HepG2 (cell line): ENCODE results near the gene RIPOR1. TPM values are rescaled to one million over a fixed set of nuclear protein-coding genes. Genes with fewer than 3 reads are reported as not detected.

Experiments used
- ATAC-seq: fragments of 200-7000 bp; cut with Tn5 transposase; 3 replicates; pipeline ENCODE4 v1.9.1; 2020; ENCODE audit warnings: mild to moderate bottlenecking, moderate library complexity
- BruUV-seq: library from RNA; stranded (reverse); fragments of 400-500 nt; replicated peaks from 2 replicates; lab custom pipeline; 2021; lab: Mats Ljungman, UMichigan
- CTCF ChIA-PET: fragments of 300-600 bp; formaldehyde crosslinking; extraction: SDS; loops from one replicate; lab custom pipeline; 2021; ENCODE audit warnings: low total read pairs, inconsistent platforms, low intra/inter-chr PET ratio; lab: Yijun Ruan, JAX
- POLR2A ChIA-PET: fragments of 350-600 bp; sonication (Branson Sonifier 250); formaldehyde crosslinking; loops from one replicate; lab custom pipeline; 2020; ENCODE audit warnings: antibody characterized with exemption, inconsistent platforms; lab: Yijun Ruan, JAX
- DNase-seq: peaks from one replicate; pipeline ENCODE4 v3.0.0-alpha.2; 2015; ENCODE audit warnings: low spot score
- FAIRE-seq: peaks from 3 replicates; lab custom pipeline; 2011; peaks lifted over from hg19 to GRCh38; lab: Jason Lieb, UNC
- H2AFZ ChIP-seq: one replicate; pipeline ENCODE4 v1.6.1; 2011; ENCODE audit warnings: low read length, inconsistent platforms
- H3K27ac ChIP-seq: fragments of 300-600 bp; 3 replicates; pipeline ENCODE4 v1.8.0; 2011; ENCODE audit warnings: mixed run types, mild to moderate bottlenecking, mixed read lengths, low read length, inconsistent platforms; ENCODE audit not compliant: insufficient read depth; ENCODE audit errors: extremely low read length
- H3K27me3 ChIP-seq, 2 experiments: fragments of 200-600 bp in 1 of 2; 2 replicates in 1 of 2; 3 replicates in 1 of 2; pipeline versions ENCODE4 v1.6.0 to v1.8.0; 2011; ENCODE audit warnings: low read length in 2 of 2, mild to moderate bottlenecking in 2 of 2, moderate library complexity in 2 of 2, inconsistent platforms in 1 of 2; ENCODE audit not compliant: insufficient read depth in 2 of 2, control insufficient read depth in 1 of 2
- H3K36me3 ChIP-seq, 2 experiments: fragments of 200-600 bp in 1 of 2; replicated peaks in 1 of 2; 2 replicates in 1 of 2; 3 replicates in 1 of 2; pipeline versions ENCODE4 v1.5.1 to v1.8.0; 2011; ENCODE audit warnings: low read length in 2 of 2, inconsistent platforms in 1 of 2; ENCODE audit not compliant: insufficient read depth in 2 of 2, control insufficient read depth in 1 of 2
- H3K4me1 ChIP-seq: 2 replicates; pipeline ENCODE4 v1.5.1; 2012; ENCODE audit warnings: low read length, inconsistent platforms; ENCODE audit not compliant: insufficient read depth
- H3K4me2 ChIP-seq: 2 replicates; pipeline ENCODE4 v1.6.0; 2011; ENCODE audit warnings: low read depth, low read length, inconsistent platforms
- H3K4me3 ChIP-seq, 3 experiments: fragments of 200-600 bp in 1 of 3; sonication (generic), shearing (Covaris generic) in 1 of 3; replicated peaks in 1 of 3; 2 replicates each; pipeline ENCODE4 v1.5.1; 2011 to 2016; ENCODE audit warnings: low read length in 3 of 3, inconsistent platforms in 2 of 3, low read depth in 2 of 3, mild to moderate bottlenecking in 2 of 3, control low read depth in 1 of 3, mixed read lengths in 1 of 3; ENCODE audit not compliant: insufficient read depth in 1 of 3
- H3K79me2 ChIP-seq: one replicate; pipeline ENCODE4 v1.6.1; 2011; ENCODE audit warnings: low read length, inconsistent platforms; ENCODE audit not compliant: insufficient read depth
- H3K9ac ChIP-seq: 2 replicates; pipeline ENCODE4 v1.6.0; 2011; ENCODE audit warnings: mild to moderate bottlenecking, low read depth, low read length, inconsistent platforms; ENCODE audit not compliant: insufficient read depth
- H3K9me3 ChIP-seq: 2 replicates; pipeline ENCODE4 v1.5.1; 2012; ENCODE audit warnings: mild to moderate bottlenecking, low read length
- H4K20me1 ChIP-seq: 2 replicates; pipeline ENCODE4 v1.6.0; 2011; ENCODE audit warnings: inconsistent platforms, mild to moderate bottlenecking, low read length, moderate library complexity; ENCODE audit not compliant: insufficient read depth
- BCL6 ChIP-seq: IDR thresholded peaks from 2 replicates; pipeline ENCODE4 v1.6.1; 2016; ENCODE audit warnings: missing genetic modification reagents, missing compliant biosample characterization
- BHLHE40 ChIP-seq: IDR thresholded peaks from 2 replicates; pipeline ENCODE4 v1.6.1; 2011; ENCODE audit warnings: low read length, improper control_type of control experiment
- CBX1 ChIP-seq: IDR thresholded peaks from one replicate; pipeline ENCODE4 v1.6.1; 2016; ENCODE audit warnings: antibody characterized with exemption, low read depth
- HHEX ChIP-seq: IDR thresholded peaks from 2 replicates; pipeline ENCODE4 v1.6.1; 2016; ENCODE audit warnings: control low read depth
- HNRNPL ChIP-seq: fragments of 200-400 bp; formaldehyde crosslinking; IDR thresholded peaks from 2 replicates; pipeline ENCODE4 v1.6.1; 2017; ENCODE audit warnings: mild to moderate bottlenecking, low read depth, low read length
- MYC ChIP-seq: sonication (generic); formaldehyde crosslinking; IDR thresholded peaks from 2 replicates; pipeline ENCODE4 v1.9.0; 2021; ENCODE audit warnings: missing genetic modification reagents, borderline replicate concordance
- PHF20 ChIP-seq: sonication (generic); formaldehyde crosslinking; IDR thresholded peaks from 2 replicates; pipeline ENCODE4 v1.5.0; 2020; ENCODE audit warnings: mild to moderate bottlenecking, missing genetic modification reagents
- SMARCE1 ChIP-seq: fragments of 450-650 bp; IDR thresholded peaks from 2 replicates; pipeline ENCODE4 v1.6.1; 2017; ENCODE audit warnings: borderline replicate concordance
- SRSF1 ChIP-seq: fragments of 200-400 bp; formaldehyde crosslinking; optimal IDR thresholded peaks from 2 replicates; pipeline ENCODE3; 2017; ENCODE audit warnings: mild to moderate bottlenecking, low read depth, low read length, moderate library complexity
- SRY ChIP-seq: sonication (generic); formaldehyde crosslinking; IDR thresholded peaks from 2 replicates; pipeline ENCODE4 v1.8.0; 2022; ENCODE audit warnings: mild to moderate bottlenecking, missing genetic modification reagents
- YY1 ChIP-seq: IDR thresholded peaks from 2 replicates; pipeline ENCODE4 v1.6.1; 2011; ENCODE audit warnings: low read length, low read depth, moderate library complexity, mild to moderate bottlenecking; ENCODE audit not compliant: insufficient read depth, insufficient replicate concordance
- ZEB1 ChIP-seq: IDR thresholded peaks from 2 replicates; pipeline ENCODE4 v1.6.1; 2012; ENCODE audit warnings: mild to moderate bottlenecking, low read depth, inconsistent platforms; ENCODE audit not compliant: insufficient replicate concordance
- ZNF251 ChIP-seq: sonication (generic); formaldehyde crosslinking; IDR thresholded peaks from 2 replicates; pipeline ENCODE4 v1.9.0; 2021; ENCODE audit warnings: mild to moderate bottlenecking, missing genetic modification reagents
- ZNF263 ChIP-seq: sonication (generic); formaldehyde crosslinking; IDR thresholded peaks from 2 replicates; pipeline ENCODE4 v1.4.0; 2020; ENCODE audit warnings: missing genetic modification reagents
- ZNF629 ChIP-seq: sonication (generic); formaldehyde crosslinking; conservative IDR thresholded peaks from 2 replicates; pipeline ENCODE4 v1.5.0; 2020; ENCODE audit warnings: missing genetic modification reagents
- WGBS: methylation state at CpG from one replicate; pipeline ENCODE4 v1.1.6; 2017; ENCODE audit warnings: low lambda C conversion rate; 5-methylcytosine and 5-hydroxymethylcytosine counted together
- in situ Hi-C: cut with HindIII; loops from 2 replicates; pipeline ENCODE4 v1.10.0; 2017; ENCODE audit warnings: low pct_unique_long_range_greater_than_20kb; ENCODE audit not compliant: extremely low pct_ligation_motif_present
- intact Hi-C: fragments of 100-400 bp; cut with micrococcal nuclease; formaldehyde crosslinking; loops from one replicate; pipeline ENCODE4 v1.10.0; 2022; ENCODE audit not compliant: unreplicated experiment
- polyA plus RNA-seq, 8 experiments: library from polyadenylated mRNA; depleted of rRNA in 3 of 8; stranded (reverse) in 7 of 8; unstranded in 1 of 8; fragments of >200 nt; fragmentation: Illumina TruSeq in 4 of 8; extraction: Trizol in 4 of 8; gene quantifications; 2 replicates each; pipeline versions ENCODE4 v1.2.1 to v1.2.3, GENCODE V29; 2011 to 2016; ENCODE audit warnings: low read depth in 4 of 8, missing spikeins in 1 of 8, mixed read lengths in 1 of 8; ENCODE audit not compliant: insufficient read depth in 1 of 8
- total RNA-seq, 5 experiments: library from RNA; depleted of rRNA; stranded (reverse); fragments of >200 nt; fragmentation: Illumina TruSeq; extraction: Trizol; gene quantifications; 2 replicates each; pipeline ENCODE4 v1.2.3, GENCODE V29; 2016; ENCODE audit warnings: low read depth in 1 of 5
- TF ChIP-seq, protein P1 (sequence below): sonication (generic); formaldehyde crosslinking; IDR thresholded peaks from 2 replicates; pipeline ENCODE4 v1.9.0; 2022; ENCODE audit warnings: missing genetic modification reagents, mild to moderate bottlenecking, borderline replicate concordance
- TF ChIP-seq, protein P2 (sequence below): sonication (generic); formaldehyde crosslinking; IDR thresholded peaks from 2 replicates; pipeline ENCODE4 v1.4.0; 2020; ENCODE audit warnings: missing genetic modification reagents; ENCODE audit errors: not compliant biosample characterization
- TF ChIP-seq, protein P3 (sequence below), 2 experiments: sonication (generic) in 1 of 2; formaldehyde crosslinking in 1 of 2; IDR thresholded peaks; 2 replicates each; pipeline versions ENCODE4 v1.4.0 to v1.6.1; 2018 to 2020; ENCODE audit warnings: missing genetic modification reagents in 2 of 2, borderline replicate concordance in 1 of 2, low read depth in 1 of 2, mild to moderate bottlenecking in 1 of 2, missing biosample characterization in 1 of 2

RIPOR1 gene
- total and polyA plus RNA-seq, 2 of the 13 experiments (the other 11 are each of a cell fraction or from before 2014, with no cell fraction given): 4.6 to 8.1 TPM

DNA sequence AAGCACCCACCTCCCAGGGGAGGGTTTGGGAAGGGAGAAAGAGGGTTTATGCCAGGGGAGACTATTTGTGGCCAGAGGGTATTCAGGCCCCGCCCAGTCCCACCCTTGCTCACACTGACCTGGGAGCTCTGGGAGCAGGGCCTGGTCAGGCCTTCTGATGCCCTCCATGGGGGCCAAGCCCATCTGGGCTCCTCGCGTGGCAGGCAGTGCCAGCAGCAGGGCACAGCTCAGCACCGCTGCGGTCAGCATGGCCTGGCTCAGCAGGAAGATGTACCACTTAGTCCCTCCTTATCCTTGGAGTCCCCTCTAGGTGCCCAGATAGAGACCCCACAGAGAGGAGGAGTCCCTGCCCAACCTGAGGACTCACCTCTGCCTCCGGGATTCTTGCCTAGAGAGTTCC, 45.5 kb upstream of the RIPOR1 start, which contains the start of gene AGRP (continued):
- TF ChIP-seq, protein P1, sequence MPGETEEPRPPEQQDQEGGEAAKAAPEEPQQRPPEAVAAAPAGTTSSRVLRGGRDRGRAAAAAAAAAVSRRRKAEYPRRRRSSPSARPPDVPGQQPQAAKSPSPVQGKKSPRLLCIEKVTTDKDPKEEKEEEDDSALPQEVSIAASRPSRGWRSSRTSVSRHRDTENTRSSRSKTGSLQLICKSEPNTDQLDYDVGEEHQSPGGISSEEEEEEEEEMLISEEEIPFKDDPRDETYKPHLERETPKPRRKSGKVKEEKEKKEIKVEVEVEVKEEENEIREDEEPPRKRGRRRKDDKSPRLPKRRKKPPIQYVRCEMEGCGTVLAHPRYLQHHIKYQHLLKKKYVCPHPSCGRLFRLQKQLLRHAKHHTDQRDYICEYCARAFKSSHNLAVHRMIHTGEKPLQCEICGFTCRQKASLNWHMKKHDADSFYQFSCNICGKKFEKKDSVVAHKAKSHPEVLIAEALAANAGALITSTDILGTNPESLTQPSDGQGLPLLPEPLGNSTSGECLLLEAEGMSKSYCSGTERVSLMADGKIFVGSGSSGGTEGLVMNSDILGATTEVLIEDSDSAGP (CRISPR knock-in tag): 0 out of 2 replicates have a peak, but pooled peaks have one; percentile 20
- 0 out of 2 replicates have a peak, but pooled peaks have one; percentile 32 for TF ChIP-seq ZNF263 (CRISPR knock-in tag)
- 0 out of 2 replicates have a peak, but pooled peaks have one; percentile 4 for TF ChIP-seq HNRNPL

DNA sequence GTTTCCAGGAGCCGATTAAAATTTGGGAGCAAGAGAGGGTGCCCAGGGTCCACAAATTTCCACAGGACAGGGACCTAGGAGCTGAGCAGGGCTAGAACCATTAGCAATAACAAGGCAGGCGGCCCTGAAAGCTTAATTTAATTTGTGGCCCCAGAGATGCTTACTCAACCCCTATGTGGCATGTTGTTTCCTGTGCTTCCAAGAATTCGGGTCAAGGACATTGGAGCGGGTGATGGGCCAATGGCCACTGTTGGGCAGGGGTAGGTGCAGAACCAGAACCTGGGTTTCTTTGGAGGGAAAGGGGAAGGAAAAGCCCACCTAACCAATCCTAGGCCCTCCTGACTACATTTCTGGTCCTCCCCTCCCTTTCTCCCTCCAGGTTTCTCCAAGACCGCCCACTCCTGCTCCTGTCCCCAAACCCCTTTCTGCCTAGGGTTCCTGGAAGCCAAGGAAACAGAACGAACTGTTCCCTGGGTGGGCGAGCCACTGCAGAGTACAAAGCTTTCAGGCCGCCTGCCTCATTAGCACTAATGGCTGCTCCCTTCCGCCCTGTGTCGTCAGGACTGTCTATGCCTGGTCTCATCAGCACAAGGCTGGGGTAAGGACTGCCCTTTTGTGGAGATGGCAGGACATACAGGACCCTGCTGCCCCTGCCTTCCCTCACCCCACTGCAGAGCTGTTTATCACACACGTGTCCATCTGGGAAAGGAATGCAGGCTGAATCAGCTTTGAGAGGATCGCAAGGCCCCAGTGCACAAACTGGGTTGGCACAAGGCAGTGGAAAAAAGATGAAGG, 44.7 kb upstream of the RIPOR1 start:
- H2AFZ ChIP-seq: no peak overlapping the region
- ATAC-seq: no peak
- ChIA-PET CTCF (no interaction called here), POLR2A (no interaction called here)
- H3K27me3 ChIP-seq: no peaks in the 10 kb centered on the region; a peak in 1 of 5 replicates
- H3K9me3 ChIP-seq: no peaks in the 10 kb centered on the region
- H3K4me3 ChIP-seq: no peak overlapping the region; a peak in 1 of 6 replicates
- H3K4me2 ChIP-seq: peak overlapping the region; percentile 98
- peaks cover 49% of the 10 kb centered on the region for H3K4me1 ChIP-seq
- H3K27ac ChIP-seq: peak overlapping the region; percentile 39
- no peak for DNase-seq
- in situ Hi-C loops: loop anchor here (5.0 kb wide), 1 partner anchor 33 kb away; no protein-coding TSS in a partner anchor
- H3K9ac ChIP-seq: no peak overlapping the region
- no peaks in the 10 kb centered on the region for H4K20me1 ChIP-seq
- H3K79me2 ChIP-seq: peaks cover 23% of the 10 kb centered on the region
- BruUV-seq: no TSS peak
- no peaks in the 10 kb centered on the region; a peak in 1 of 5 replicates for H3K36me3 ChIP-seq
- intact Hi-C loops: loop anchor here (5.0 kb wide), 1 partner anchor 57 kb away; no protein-coding TSS in a partner anchor
- 94% methylated on average over 12 of the region's 12 CpGs for WGBS
- FAIRE-seq: no peak
- TF ChIP-seq SRSF1 (no peak), HHEX (CRISPR knock-in tag) (no peak), YY1 (peak; percentile 15), MYC (0 out of 2 replicates have a peak, but pooled peaks have one; percentile 3), SRY (no peak), BCL6 (CRISPR knock-in tag) (peak; percentile 32; the same call in 1 of the 2 replicates), CBX1 (no peak), ZNF251 (CRISPR knock-in tag) (no peak), ZEB1 (no peak), BHLHE40 (no peak), ZNF629 (CRISPR knock-in tag) (no peak), PHF20 (CRISPR knock-in tag) (no peak), SMARCE1 (no peak)
- TF ChIP-seq, protein P2, sequence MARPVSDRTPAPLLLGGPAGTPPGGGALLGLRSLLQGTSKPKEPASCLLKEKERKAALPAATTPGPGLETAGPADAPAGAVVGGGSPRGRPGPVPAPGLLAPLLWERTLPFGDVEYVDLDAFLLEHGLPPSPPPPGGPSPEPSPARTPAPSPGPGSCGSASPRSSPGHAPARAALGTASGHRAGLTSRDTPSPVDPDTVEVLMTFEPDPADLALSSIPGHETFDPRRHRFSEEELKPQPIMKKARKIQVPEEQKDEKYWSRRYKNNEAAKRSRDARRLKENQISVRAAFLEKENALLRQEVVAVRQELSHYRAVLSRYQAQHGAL (CRISPR knock-in tag): no peak
- TF ChIP-seq, protein P3, sequence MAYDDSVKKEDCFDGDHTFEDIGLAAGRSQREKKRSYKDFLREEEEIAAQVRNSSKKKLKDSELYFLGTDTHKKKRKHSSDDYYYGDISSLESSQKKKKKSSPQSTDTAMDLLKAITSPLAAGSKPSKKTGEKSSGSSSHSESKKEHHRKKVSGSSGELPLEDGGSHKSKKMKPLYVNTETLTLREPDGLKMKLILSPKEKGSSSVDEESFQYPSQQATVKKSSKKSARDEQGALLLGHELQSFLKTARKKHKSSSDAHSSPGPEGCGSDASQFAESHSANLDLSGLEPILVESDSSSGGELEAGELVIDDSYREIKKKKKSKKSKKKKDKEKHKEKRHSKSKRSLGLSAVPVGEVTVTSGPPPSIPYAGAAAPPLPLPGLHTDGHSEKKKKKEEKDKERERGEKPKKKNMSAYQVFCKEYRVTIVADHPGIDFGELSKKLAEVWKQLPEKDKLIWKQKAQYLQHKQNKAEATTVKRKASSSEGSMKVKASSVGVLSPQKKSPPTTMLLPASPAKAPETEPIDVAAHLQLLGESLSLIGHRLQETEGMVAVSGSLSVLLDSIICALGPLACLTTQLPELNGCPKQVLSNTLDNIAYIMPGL (CRISPR knock-in tag; IDR thresholded peaks at IDR 0.05; ENCODE audit: borderline replicate concordance in 1 of 2, low read depth in 1 of 2): no peak
